SH-SY5Y (cell line): ENCODE measurements around the gene SIPA1L3.

Experiments used
- GATA2 ChIP-seq: IDR thresholded peaks from 2 replicates; pipeline ENCODE4 v1.6.1; 2011; ENCODE audit warnings: mild to moderate bottlenecking, low read depth, low read length
- GATA3 ChIP-seq: IDR thresholded peaks from 2 replicates; pipeline ENCODE4 v1.6.1; 2011; ENCODE audit warnings: low read depth, mild to moderate bottlenecking, low read length, moderate library complexity

GRCh38 chr19:38252941-38253691 is 346.1 kb downstream of the SIPA1L3 start:
- TF ChIP-seq GATA3, result no peak
- no peak for TF ChIP-seq GATA2
